HG03439 (cell line): ENCODE results near the gene ING1.
A peak's percentile ranks its signal among the peaks of the same experiment; 100 is the strongest.
"Not testable (repeated sequence)": the region's sequence is repeated elsewhere in the genome, so short reads cannot be mapped to it uniquely, and the experiment has no call there.

ENCODE experiments used
- ATAC-seq: cut with Tn5 transposase; IDR thresholded peaks from one replicate; pipeline ENCODE4 v1.9.1; 2021; ENCODE audit warnings: mild to moderate bottlenecking, moderate library complexity; ENCODE audit not compliant: unreplicated experiment

The ING1 gene

GRCh38 chr13:110714797-110715394, 1.4 kb downstream of the ING1 start:
- no peak for ATAC-seq

DNA sequence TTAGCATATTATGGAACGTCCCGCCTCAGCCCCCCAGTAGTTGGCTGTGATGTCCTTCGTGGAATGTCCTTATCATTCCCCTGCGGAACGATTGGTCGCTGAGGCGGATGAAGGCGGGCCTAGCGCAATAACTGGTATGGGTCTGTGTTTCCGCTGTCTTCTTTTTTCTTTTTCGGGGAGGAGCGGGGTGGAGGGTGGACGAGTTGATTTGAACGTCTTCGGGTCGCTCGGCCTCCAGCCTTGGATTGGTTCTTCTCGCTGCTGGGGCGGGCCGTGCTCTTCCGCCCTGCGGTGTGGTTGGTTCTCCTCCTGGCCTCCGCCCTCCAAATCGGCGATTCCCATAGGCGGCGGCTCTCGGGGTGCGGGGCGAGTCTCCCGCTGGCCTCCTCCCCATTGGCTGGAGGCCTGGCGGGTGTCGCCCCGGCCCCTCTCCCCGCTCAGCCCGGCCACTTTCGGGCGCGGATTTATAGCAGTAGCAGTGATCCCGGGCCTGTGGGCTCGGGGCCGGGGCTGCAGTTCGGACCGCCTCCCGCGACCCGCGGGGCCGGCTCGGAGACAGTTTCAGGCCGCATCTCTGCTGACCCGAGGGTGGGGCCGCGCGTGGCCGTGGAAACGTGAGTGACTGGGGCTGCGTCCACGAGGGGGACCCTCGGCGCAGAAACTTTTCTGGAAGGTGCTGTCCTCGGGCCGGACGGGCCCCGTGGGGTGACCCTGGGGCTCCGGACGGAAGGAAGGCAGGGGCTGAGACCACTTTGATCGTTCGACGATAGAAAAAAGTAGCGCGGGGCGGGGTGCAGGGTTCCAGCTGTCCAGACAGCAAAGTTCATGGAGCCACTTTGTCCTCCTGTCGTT, 2.1 kb downstream of the ING1 start:
- peak; percentile 51 for ATAC-seq

DNA sequence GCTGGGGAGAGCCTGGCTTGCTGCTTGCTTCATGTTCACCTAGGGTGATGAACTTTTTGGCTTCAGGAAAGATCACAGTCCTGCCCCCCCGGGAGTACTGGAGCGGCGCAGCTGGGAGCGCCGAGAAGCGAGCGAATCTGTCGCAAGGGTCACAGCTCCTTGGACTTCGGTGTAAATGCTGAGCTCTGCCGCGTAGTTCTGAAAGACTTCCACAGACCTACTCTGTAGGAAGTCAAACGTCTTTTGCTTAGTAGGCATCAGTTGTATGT, 2.7 kb downstream of the ING1 start:
- no peak for ATAC-seq

GRCh38 chr13:110719036-110719710, 5.7 kb downstream of the ING1 start:
- no peak for ATAC-seq

DNA sequence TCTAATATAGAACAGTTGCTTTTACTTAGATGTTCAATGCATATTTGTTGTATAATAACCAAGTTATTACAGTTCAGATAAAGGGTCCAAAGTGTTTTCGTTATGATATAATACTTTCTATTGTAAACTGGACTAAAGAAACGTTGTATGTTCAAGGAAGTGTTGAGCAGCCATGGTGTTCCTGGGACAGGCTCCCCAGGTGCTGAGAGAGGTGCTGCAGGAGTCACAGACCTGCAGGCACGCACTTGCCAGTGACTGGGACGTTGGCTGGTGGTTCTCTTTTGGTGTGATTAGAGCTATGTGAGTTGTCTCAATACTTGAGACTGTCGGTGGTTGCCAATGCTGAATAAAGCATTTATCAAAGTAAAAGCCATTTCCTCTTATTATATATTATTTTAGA, 9.5 kb downstream of the ING1 start:
- ATAC-seq: no peak

DNA sequence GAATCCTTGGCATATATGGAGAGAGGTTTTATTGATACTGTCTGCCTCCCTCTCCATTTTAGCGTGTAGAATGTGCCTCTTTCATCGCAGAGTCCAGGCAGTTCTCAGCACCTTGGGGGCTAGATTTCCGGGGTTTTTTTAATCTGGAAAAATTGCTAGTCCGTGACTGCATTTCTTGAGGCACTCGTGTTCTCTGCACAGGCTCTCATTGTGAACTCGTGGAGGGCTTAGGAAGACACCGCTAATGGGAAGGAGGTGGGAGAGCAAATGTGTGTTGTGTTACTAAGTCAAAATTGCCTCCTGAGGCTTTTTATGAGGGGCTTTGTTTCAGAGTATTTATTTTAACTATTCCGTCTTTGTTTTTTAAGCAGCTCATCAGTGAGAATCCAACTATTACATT, 10.1 kb downstream of the ING1 start:
- ATAC-seq: no peak

DNA sequence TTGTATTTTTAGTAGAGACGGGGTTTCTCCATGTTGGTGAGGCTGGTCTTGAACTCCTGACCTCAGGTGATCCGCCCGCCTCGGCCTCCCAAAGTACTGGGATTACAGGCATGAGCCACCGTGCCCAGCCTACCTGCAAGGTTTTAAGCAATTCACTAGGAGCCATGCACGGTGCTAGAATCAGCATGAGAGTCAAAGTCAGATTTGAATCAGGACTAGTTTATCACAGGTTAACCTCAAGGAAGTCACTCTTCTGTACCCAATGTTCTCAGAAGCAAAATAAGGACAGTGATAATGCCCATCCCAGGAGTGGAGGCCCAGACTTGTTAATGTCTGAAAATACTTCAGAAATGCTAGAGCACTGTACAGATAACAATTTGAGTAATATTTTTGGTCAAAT, 12.7 kb downstream of the ING1 start:
- not testable (repeated sequence) for ATAC-seq

GRCh38 chr13:110726726-110727125, 13.2 kb downstream of the ING1 start:
- ATAC-seq: peak; percentile 61

- ATAC-seq: no peak
Measured at GRCh38 chr13:110731072-110731471, 17.6 kb downstream of the ING1 start.

GRCh38 chr13:110734561-110734960, 21.1 kb downstream of the ING1 start:
- ATAC-seq: no peak

DNA sequence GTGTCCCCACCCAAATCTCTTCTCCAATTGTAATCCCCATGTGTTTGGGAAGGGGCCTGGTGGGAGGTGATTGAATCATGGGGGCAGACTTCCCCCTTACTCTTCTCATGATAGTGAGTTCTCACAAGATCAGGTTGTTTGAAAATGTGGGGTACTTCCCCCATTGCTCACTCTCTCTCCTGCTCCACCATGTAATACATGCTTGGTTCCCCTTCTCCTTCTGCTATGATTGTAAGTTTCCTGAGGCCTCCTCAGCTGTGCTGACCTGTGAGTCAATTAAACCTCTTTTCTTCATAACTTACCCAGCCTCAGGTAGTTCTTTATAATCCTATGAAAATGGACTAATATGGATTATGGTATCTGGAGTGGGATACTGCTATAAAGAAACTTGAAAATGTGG, 24.1 kb downstream of the ING1 start:
- no peak for ATAC-seq

GRCh38 chr13:110743687-110744086, 30.2 kb downstream of the ING1 start:
- ATAC-seq: no peak

DNA sequence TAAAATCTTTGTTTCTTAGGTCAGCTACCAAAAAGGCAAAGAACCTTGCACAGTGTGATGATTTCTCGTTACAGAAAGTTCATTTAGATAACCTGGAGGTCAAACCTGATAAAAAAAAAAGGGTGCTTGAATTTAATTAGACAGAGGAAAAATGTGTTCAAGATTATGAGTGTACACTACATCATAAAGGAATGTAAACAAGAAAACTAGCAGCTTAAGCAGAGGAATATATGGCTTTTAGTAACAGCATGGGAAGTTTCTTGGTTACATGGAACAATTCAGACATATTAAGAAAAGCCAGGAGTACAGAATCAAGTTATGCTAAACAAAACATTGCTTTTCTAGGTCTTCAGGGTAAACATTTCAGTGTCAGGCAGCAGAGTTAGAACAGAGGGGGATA, 32.9 kb downstream of the ING1 start:
- no peak for ATAC-seq

- ATAC-seq: no peak
Measured at GRCh38 chr13:110748271-110748670, 34.8 kb downstream of the ING1 start.

DNA sequence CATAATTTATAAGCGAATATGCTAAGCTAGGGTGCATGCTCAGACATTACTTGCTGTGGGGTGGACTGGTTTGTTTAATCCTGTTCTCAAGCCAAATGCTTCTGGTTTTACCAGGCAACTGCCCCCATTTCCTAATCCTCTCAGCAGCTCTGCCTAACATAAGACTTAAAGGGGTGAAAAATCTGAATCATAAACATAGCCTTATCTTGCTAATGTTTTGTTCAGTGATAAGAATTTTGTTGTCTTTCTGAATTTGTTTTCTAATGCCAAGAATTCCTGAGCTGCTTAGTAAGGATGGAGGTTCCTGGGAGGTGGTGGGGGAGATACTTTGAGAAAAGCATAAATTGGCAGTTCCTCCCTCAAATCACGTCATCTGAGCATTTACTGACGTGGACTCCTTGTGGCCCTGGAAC, 42.7 kb downstream of the ING1 start:
- ATAC-seq: no peak

GRCh38 chr13:110757296-110757695, 43.8 kb downstream of the ING1 start:
- ATAC-seq: no peak

- no peak for ATAC-seq
Measured at GRCh38 chr13:110758195-110758805, 44.8 kb downstream of the ING1 start.

DNA sequence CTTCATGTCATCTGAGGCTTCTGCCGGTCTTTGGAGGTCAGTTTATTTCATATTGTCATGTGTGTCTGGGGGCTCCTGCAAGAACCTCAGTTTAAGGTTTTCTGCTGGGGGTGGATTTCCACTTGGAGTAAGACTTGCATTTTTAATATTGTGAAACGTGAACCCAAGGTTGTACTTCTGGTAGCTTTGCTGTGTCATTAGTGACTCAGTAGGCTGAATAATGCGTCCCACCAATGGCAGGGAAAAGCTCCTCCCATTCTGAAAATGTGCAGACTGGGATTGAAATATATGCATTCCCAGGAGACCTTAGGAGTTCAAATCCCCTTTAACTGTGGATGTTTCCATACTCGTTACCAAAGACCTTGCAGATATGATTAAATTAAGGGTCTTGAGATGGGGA, 46.2 kb downstream of the ING1 start:
- no peak for ATAC-seq

DNA sequence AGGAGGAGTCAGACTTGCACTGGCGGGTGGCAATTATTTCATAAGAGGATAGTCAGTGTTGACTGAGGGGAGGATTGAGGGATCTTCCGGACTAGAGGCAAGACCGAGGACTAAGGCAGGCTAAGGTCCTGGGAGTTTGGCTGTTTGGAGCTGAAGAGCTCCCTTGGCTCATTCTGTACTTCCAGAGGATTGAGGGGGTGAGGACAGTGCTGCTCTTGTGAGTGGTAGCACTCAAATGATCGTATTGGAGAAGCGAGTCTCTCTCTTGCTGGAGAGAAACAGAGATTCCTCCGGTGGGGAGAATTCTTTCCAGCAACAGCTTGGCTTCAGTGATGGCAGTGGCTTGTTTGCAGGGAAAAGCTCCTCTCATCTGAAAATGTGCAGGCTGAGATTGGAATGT, 47.1 kb downstream of the ING1 start:
- ATAC-seq: no peak

DNA sequence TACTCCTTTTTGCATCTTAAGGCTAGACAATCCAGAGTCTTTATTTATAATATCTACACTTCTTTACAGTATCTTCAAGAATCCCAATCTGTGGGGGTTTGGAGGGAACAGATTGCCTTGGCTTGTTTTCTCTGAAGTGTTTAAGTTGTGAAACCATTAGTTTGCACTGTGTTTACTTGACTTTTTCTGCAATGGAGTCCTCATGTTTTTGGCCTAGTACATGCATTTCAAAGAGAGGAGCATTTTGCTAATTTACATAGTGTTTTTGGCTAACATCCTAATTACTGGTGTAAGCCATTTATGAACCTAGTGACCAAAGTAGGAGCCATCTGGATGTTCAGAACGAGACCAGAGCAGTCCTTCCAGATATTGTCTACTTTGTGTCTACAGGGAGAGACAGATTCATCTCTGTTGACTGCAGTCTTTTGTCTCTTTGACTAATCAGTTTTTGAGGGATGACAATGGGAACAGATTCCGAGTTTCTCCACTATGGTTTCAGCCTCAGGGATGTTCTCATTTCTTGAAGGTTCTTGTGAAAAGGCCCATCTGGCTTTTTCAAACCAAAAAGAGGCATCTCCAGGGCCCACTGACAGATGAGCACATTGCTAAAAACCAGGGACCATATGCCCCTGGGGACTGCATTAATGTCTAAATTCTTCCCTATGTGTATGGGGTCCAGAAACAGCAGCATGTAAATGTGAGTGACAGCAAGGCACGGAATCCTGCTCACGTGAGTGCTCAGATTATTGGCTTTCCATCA, 53.4 kb downstream of the ING1 start:
- ATAC-seq: no peak

DNA sequence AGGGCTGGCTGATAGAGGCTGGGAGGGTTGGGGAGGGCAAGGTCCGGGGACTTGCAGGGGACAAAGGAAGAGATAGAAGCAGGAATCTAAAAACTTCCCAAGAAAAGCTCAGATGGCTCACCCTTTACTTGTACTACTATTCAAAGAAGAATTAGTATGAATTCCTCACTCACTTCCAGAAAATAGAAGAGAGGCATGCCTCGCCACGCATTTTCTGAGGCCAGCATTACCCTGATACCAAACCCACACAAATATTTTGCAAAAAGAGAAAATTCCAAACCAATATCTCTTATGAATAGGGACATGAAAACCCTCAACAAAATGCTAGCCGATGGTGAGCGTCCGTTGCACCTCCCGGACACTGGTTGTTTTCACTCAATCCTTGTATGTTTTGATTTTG, 54.0 kb downstream of the ING1 start:
- ATAC-seq: no peak
